Measurements from ENCODE around the gene RIN3.

The RIN3 gene

GRCh38 chr14:92523752-92524151, 10.2 kb downstream of the RIN3 start:
- DNase-seq (ENCODE audit: low read depth) = no peak
- H3K4me3 ChIP-seq (ENCODE audit: low read depth, low read length) = no peak overlapping the region
- TF ChIP-seq CTCF (IDR thresholded peaks at IDR 0.05; ENCODE audit: low read depth, low read length, missing control alignments) = no peak
- in situ Hi-C loops (cut with HindIII; ENCODE audit: low sequenced_read_pairs) = loop anchor here (10.0 kb wide), 1 partner anchor 51 kb away; no protein-coding TSS in a partner anchor

- no peak overlapping the region for H3K4me3 ChIP-seq (ENCODE audit: low read depth, low read length)
- DNase-seq (ENCODE audit: low read depth) = no peak
- no peak for TF ChIP-seq CTCF (IDR thresholded peaks at IDR 0.05; ENCODE audit: low read depth, low read length, missing control alignments)
- in situ Hi-C loops (cut with HindIII; ENCODE audit: low sequenced_read_pairs) = loop anchor here (10.0 kb wide), 1 partner anchor 50 kb away; no protein-coding TSS in a partner anchor
Measured at GRCh38 chr14:92524602-92525185, 11.1 kb downstream of the RIN3 start.

GRCh38 chr14:92525322-92526095, 11.9 kb downstream of the RIN3 start:
- no peak for DNase-seq (ENCODE audit: low read depth)
- no peak for TF ChIP-seq CTCF (IDR thresholded peaks at IDR 0.05; ENCODE audit: low read depth, low read length, missing control alignments)
- in situ Hi-C loops (cut with HindIII; ENCODE audit: low sequenced_read_pairs) = loop anchor here (10.0 kb wide), 1 partner anchor 49 kb away; no protein-coding TSS in a partner anchor
- H3K4me3 ChIP-seq (ENCODE audit: low read depth, low read length) = no peak overlapping the region

- no peak for TF ChIP-seq CTCF (IDR thresholded peaks at IDR 0.05; ENCODE audit: low read depth, low read length, missing control alignments)
- DNase-seq (ENCODE audit: low read depth) = no peak
- in situ Hi-C loops (cut with HindIII; ENCODE audit: low sequenced_read_pairs) = loop anchor here (10.0 kb wide), 1 partner anchor 47 kb away; no protein-coding TSS in a partner anchor
- H3K4me3 ChIP-seq (ENCODE audit: low read depth, low read length) = no peak overlapping the region
Measured at GRCh38 chr14:92527721-92528120, 14.1 kb downstream of the RIN3 start.

GRCh38 chr14:92528486-92529100, 15.0 kb downstream of the RIN3 start:
- no peak for TF ChIP-seq CTCF (IDR thresholded peaks at IDR 0.05; ENCODE audit: low read depth, low read length, missing control alignments)
- H3K4me3 ChIP-seq (ENCODE audit: low read depth, low read length) = no peak overlapping the region
- in situ Hi-C loops (cut with HindIII; ENCODE audit: low sequenced_read_pairs) = loop anchor here (10.0 kb wide), 1 partner anchor 46 kb away; no protein-coding TSS in a partner anchor
- DNase-seq (ENCODE audit: low read depth) = no peak

- no peak for DNase-seq (ENCODE audit: low read depth)
- in situ Hi-C loops (cut with HindIII; ENCODE audit: low sequenced_read_pairs) = loop anchor here (10.0 kb wide), 1 partner anchor 45 kb away; no protein-coding TSS in a partner anchor
- TF ChIP-seq CTCF (IDR thresholded peaks at IDR 0.05; ENCODE audit: low read depth, low read length, missing control alignments) = no peak
- H3K4me3 ChIP-seq (ENCODE audit: low read depth, low read length) = no peak overlapping the region
Measured at GRCh38 chr14:92529903-92530302, 16.3 kb downstream of the RIN3 start.

Measured in astrocyte of the cerebellum (primary cell).